AG09319 (cell line): ENCODE measurements around the gene ING1.

ENCODE experiments used
- DNase-seq: peaks from one replicate; pipeline ENCODE4 v3.0.0-alpha.2; 2010; ENCODE audit warnings: low read depth; ENCODE audit errors: extremely low read depth
- TF ChIP-seq, protein P1 (sequence below): IDR thresholded peaks from 2 replicates; pipeline ENCODE4 v1.5.1; 2011; ENCODE audit warnings: low read depth, mild to moderate bottlenecking, inconsistent platforms, low read length, moderate library complexity

Gene ING1

GRCh38 chr13:110702089-110702488 is 11.4 kb upstream of the ING1 start:
- DNase-seq = no peak
- TF ChIP-seq, protein P1, sequence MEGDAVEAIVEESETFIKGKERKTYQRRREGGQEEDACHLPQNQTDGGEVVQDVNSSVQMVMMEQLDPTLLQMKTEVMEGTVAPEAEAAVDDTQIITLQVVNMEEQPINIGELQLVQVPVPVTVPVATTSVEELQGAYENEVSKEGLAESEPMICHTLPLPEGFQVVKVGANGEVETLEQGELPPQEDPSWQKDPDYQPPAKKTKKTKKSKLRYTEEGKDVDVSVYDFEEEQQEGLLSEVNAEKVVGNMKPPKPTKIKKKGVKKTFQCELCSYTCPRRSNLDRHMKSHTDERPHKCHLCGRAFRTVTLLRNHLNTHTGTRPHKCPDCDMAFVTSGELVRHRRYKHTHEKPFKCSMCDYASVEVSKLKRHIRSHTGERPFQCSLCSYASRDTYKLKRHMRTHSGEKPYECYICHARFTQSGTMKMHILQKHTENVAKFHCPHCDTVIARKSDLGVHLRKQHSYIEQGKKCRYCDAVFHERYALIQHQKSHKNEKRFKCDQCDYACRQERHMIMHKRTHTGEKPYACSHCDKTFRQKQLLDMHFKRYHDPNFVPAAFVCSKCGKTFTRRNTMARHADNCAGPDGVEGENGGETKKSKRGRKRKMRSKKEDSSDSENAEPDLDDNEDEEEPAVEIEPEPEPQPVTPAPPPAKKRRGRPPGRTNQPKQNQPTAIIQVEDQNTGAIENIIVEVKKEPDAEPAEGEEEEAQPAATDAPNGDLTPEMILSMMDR = no peak

DNA sequence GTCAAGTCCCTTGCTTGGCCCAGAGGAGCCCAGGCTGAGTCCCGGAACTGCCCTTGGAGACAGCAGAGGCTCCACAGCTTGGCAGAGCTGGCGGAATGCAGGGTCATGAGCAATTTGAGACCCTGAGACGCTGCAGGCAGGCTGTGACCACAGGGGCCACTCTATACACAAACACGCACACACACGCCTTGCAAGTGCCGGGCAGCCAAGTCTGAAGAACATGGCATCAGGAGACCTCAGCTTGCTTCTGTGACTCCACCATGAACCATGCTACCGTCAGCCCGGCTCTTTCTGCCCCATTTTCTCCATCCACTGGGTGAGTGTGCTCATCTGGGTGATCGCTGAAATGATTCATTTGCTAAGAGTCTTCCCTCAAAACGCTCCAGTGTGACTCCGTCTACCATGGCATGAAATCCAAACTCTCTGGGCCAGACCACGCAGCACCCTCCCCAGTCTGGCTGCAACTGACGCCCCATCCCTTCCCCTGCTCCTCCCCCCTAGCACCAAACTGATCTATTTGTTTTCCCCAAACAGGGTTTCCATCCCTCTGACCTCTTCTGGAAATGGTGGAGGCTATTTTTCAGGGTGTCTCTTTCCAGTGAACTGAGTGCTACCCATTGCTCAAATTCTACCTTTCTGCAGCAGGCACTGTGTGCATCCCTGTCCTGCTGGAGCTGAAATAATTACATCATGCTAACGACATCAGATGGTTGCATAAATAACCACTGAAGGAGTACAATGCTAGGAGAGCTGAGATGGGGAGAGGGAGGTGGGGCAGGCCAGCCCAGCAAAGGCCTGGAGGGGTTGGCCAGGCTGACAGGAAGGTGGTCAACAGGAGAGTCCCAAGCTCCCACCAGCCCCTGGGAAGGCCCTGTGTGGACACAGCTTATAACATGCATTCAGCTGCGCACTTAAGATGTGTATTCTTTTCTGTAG is 10.6 kb upstream of the ING1 start:
- TF ChIP-seq, protein P1 = no peak
- DNase-seq = no peak

DNA sequence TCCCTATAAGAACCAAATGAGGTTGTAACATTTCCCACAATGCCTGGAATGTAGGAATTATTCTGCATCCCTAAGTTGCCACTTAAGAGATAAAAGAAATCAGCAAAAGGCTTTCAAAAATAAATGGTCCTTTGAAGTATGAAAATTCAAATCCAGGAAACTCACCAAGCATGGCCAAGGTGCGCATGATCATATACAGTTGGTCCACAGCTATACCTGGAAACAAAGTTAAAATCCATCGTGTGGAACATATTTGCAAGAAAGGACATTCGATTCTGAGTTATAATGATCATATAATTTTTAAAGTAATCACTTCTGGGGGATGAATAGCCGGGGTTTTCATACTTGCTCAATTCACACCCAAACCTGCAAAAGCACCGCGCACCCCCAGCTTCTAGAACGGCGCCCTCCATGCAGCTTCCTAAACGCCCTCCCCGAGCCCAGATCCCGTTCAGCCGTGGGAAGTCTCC is 8.1 kb upstream of the ING1 start:
- TF ChIP-seq, protein P1 = no peak
- DNase-seq = no peak

GRCh38 chr13:110705826-110706569 is 7.5 kb upstream of the ING1 start, which contains the start of gene CARS2:
CARS2 (minus strand) TSS chr13:110706116; CDS start chr13:110706093, 23 bp downstream.
- TF ChIP-seq, protein P1 = no peak; the same call in 1 of the 2 replicates
- DNase-seq = peak; percentile 90

DNA sequence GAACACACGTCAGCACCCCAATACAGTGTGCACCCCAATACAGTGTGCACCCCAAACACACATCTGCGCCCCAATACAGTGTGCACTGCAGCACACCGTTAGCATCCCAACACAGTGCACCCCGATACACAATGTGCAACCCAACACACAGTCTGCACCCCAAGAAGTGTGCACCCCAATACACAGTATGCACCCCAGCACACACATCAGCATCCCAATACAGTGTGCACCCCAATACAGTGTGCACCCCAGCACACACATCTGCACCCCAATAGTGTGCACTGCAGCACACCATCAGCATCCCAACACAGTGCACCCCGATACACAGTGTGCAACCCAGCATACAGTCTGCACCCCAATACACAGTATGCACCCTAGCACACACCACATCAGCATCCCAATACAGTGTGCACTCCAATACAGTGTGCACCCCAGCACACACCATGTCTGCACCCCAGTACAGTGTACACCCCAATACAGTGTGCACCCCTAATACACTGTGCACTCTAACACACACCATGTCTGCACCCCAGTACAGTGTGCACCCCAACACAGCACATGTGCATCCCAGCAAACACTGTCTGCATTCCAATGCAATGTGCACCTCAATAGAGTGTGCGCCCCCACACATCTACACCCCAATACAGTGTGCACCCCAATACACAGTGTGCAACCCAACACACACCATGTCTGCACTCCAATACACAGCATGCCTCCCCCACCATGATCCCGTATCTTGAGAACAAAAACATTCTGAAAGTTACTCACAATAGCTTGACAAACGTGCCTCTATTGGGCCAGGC is 6.7 kb upstream of the ING1 start:
- DNase-seq = no peak
- TF ChIP-seq, protein P1 = no peak

- DNase-seq = peak; percentile 53
- TF ChIP-seq, protein P1 = no peak
These were observed 1.2 kb upstream of the ING1 start for GRCh38 chr13:110712081-110712848.
